Astrocyte (in vitro differentiated cells and primary cell): Measurements from ENCODE around the gene TM2D1. TPM values are rescaled to one million over a fixed set of nuclear protein-coding genes. Genes with fewer than 3 reads are reported as not detected.

ENCODE experiments used
- DNase-seq: peaks from one replicate; pipeline ENCODE4 v3.0.0-alpha.2; 2010; ENCODE audit warnings: low read depth
- FAIRE-seq: peaks from 2 replicates; lab custom pipeline; 2011; peaks lifted over from hg19 to GRCh38; lab: Jason Lieb, UNC
- H2AFZ ChIP-seq: 2 replicates; pipeline ENCODE4 v1.6.0; 2012; ENCODE audit warnings: low read depth, low read length, inconsistent platforms
- H3K27ac ChIP-seq: 2 replicates; pipeline ENCODE4 v1.5.1; 2011; ENCODE audit warnings: low read depth, low read length, inconsistent platforms
- H3K27me3 ChIP-seq: 2 replicates; pipeline ENCODE4 v1.6.0; 2011; ENCODE audit warnings: low read length, inconsistent platforms; ENCODE audit not compliant: insufficient read depth
- H3K36me3 ChIP-seq: 2 replicates; pipeline ENCODE4 v1.5.1; 2011; ENCODE audit warnings: low read length, inconsistent platforms; ENCODE audit not compliant: insufficient read depth
- H3K4me1 ChIP-seq: 2 replicates; pipeline ENCODE4 v1.5.1; 2011; ENCODE audit warnings: low read length, inconsistent platforms; ENCODE audit not compliant: insufficient read depth
- H3K4me2 ChIP-seq: 2 replicates; pipeline ENCODE4 v1.6.0; 2012; ENCODE audit warnings: low read length, inconsistent platforms
- H3K4me3 ChIP-seq: 2 replicates; pipeline ENCODE4 v1.5.1; 2011; ENCODE audit warnings: low read depth, mild to moderate bottlenecking, low read length, inconsistent platforms; ENCODE audit not compliant: insufficient read depth
- H3K79me2 ChIP-seq: 2 replicates; pipeline ENCODE4 v1.6.0; 2012; ENCODE audit warnings: mild to moderate bottlenecking, low read length, inconsistent platforms; ENCODE audit not compliant: insufficient read depth
- H3K9ac ChIP-seq: 2 replicates; pipeline ENCODE4 v1.6.0; 2012; ENCODE audit warnings: mild to moderate bottlenecking, low read length, inconsistent platforms
- H3K9me3 ChIP-seq: 2 replicates; pipeline ENCODE4 v1.5.1; 2012; ENCODE audit warnings: low read depth, mild to moderate bottlenecking, low read length, inconsistent platforms; ENCODE audit not compliant: insufficient read depth
- H4K20me1 ChIP-seq: 2 replicates; pipeline ENCODE4 v1.6.0; 2012; ENCODE audit warnings: low read length, inconsistent platforms; ENCODE audit not compliant: insufficient read depth
- H3K27ac Mint-ChIP-seq: one replicate; pipeline ENCODE4 v1.8.0; 2021; ENCODE audit warnings: mild to moderate bottlenecking, mixed read lengths; ENCODE audit not compliant: unreplicated experiment
- H3K27me3 Mint-ChIP-seq: one replicate; pipeline ENCODE4 v1.8.0; 2021; ENCODE audit warnings: low read depth, mixed read lengths; ENCODE audit not compliant: unreplicated experiment
- H3K36me3 Mint-ChIP-seq: one replicate; pipeline ENCODE4 v1.8.0; 2021; ENCODE audit warnings: low read depth, mixed read lengths; ENCODE audit not compliant: unreplicated experiment
- H3K4me1 Mint-ChIP-seq: one replicate; pipeline ENCODE4 v1.8.0; 2021; ENCODE audit warnings: low read depth, mixed read lengths; ENCODE audit not compliant: unreplicated experiment
- H3K4me3 Mint-ChIP-seq: one replicate; pipeline ENCODE4 v1.8.0; 2021; ENCODE audit warnings: mild to moderate bottlenecking, moderate library complexity, mixed read lengths; ENCODE audit not compliant: unreplicated experiment
- H3K9me3 Mint-ChIP-seq: one replicate; pipeline ENCODE4 v1.8.0; 2021; ENCODE audit warnings: mild to moderate bottlenecking, mixed read lengths; ENCODE audit not compliant: unreplicated experiment
- EZH2 ChIP-seq: IDR thresholded peaks from 2 replicates; pipeline ENCODE4 v1.6.1; 2012; ENCODE audit warnings: mild to moderate bottlenecking, low read length, inconsistent platforms; ENCODE audit not compliant: insufficient read depth
- total RNA-seq: library from RNA; stranded (reverse); gene quantifications from 2 replicates; pipeline ENCODE4 v1.2.1, GENCODE V29; 2021
- TF ChIP-seq, protein P1 (sequence below): IDR thresholded peaks from 2 replicates; pipeline ENCODE4 v1.5.1; 2011; ENCODE audit warnings: low read depth, mild to moderate bottlenecking, inconsistent platforms, low read length, moderate library complexity; ENCODE audit not compliant: insufficient read depth

Gene TM2D1
- total RNA-seq, 1 donor from 2014 or later, result 33.3 TPM

DNA sequence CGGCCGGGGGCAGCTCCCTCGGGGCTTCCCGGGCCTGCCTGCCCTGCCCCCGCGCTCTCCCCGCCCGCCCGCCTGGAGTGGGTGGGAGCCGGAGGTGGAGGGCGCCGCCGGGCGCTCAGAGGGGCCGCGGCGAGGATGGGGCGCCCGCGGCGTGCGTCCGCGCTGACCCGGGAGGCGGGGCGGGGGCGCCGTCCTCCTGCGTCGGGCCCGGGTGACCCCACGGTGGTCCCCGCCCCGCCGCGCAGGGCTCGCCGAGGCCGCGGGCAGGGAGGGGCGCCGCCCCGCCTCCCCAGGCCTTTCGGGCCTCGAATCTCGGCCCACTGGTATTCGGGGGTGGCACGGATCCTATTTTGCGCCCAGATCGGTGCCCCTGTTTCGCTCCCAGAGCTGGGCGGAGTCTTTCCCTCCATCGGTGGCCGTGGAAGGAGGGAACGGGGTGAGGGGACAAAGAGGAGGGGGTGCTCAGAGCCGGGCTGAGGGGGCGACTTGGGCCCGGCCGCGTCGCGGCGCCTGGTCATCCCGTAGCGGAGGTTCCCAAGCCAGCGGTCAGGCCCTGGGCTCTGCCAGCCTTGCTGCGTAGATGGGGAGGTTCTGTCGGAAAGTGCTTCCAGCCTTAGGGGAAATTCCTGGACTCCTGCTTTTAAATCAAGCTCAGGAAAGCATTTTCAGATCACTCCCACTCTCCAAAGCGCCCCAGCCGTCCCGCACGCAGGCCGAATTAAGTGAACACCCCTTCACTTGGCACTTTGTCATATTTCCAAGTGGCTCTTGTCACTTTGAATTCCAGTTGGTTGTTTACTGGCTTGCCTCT lies 17.9 kb upstream of the TM2D1 start:
- peak overlapping the region; percentile 17 for H3K27ac ChIP-seq
- Mint-ChIP-seq H3K4me3 (peak overlapping the region; percentile 83), H3K4me1 (peaks cover 8% of the 10 kb centered on the region), H3K27me3 (no peaks in the 10 kb centered on the region), H3K27ac (peak overlapping the region; percentile 48), H3K9me3 (no peaks in the 10 kb centered on the region), H3K36me3 (no peaks in the 10 kb centered on the region)
- no peaks in the 10 kb centered on the region for H3K27me3 ChIP-seq
- no peaks in the 10 kb centered on the region for H3K79me2 ChIP-seq
- peak overlapping the region; percentile 66 for H3K4me3 ChIP-seq
- H3K36me3 ChIP-seq, result no peaks in the 10 kb centered on the region
- H4K20me1 ChIP-seq, result no peaks in the 10 kb centered on the region
- peaks cover 7% of the 10 kb centered on the region for H3K4me1 ChIP-seq
- no peak for FAIRE-seq
- H3K4me2 ChIP-seq, result peak overlapping the region; percentile 96
- peak; percentile 42 for DNase-seq
- H3K9ac ChIP-seq, result peak overlapping the region; percentile 85
- peak overlapping the region; percentile 92 for H2AFZ ChIP-seq
- no peaks in the 10 kb centered on the region for H3K9me3 ChIP-seq
- no peak for TF ChIP-seq EZH2
- TF ChIP-seq, protein P1, sequence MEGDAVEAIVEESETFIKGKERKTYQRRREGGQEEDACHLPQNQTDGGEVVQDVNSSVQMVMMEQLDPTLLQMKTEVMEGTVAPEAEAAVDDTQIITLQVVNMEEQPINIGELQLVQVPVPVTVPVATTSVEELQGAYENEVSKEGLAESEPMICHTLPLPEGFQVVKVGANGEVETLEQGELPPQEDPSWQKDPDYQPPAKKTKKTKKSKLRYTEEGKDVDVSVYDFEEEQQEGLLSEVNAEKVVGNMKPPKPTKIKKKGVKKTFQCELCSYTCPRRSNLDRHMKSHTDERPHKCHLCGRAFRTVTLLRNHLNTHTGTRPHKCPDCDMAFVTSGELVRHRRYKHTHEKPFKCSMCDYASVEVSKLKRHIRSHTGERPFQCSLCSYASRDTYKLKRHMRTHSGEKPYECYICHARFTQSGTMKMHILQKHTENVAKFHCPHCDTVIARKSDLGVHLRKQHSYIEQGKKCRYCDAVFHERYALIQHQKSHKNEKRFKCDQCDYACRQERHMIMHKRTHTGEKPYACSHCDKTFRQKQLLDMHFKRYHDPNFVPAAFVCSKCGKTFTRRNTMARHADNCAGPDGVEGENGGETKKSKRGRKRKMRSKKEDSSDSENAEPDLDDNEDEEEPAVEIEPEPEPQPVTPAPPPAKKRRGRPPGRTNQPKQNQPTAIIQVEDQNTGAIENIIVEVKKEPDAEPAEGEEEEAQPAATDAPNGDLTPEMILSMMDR, result no peak

DNA sequence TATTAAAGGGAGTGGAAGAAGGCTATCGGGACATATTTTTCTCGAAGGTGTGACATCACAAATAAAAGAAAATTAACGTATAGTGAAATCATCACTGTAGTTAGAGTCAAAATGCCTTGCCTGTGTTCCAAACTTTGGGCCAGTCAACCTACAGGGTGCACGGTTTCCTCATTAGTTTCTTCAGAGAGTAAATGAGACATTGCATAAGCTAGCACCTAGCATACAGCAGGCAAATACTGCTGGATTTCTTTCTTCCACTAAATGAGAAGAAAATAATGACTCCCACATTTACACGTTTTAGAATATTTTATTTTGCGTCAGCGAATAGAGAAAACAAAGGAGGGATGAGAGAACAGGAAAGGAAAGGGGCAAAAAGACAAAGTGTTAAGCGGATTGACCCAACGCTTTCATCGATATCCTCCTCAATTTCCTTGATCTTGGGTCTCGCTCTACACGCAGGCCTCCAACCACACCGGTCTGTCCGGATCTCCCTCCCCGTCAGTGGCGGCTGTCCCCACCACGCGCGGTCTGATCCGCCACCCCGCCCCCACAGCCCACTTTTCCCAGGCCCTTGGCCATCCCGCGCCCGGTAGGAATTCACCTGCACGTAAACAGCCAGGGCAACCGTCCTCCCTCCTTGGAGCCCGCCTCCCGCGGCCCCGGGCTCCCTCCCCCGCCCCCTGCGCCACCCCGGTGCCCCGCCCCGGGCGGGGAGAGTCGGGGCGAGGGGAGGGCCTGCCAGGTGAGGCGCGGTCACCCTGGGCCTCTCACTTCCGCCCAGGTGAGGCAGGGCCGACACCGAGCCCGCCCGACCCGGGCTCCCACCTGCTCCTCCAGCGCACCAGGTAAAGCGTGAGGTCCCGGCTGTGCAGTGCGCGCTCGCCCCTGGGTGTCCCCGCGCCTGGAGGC lies 17.0 kb upstream of the TM2D1 start, which contains the start of gene PATJ:
TSS of gene PATJ (plus strand) at position 770 of the 909 bp plus-strand sequence. CDS start 20,413 bp downstream, outside the sequence.
- H3K36me3 ChIP-seq, result no peaks in the 10 kb centered on the region

More for the DNA sequence above, 17.0 kb upstream of the TM2D1 start, which contains the start of gene PATJ:
- Histone ChIP-seq H3K27ac (peak within 1 kb of the TSS; percentile 17), H3K4me2 (peak within 1 kb of the TSS; percentile 96), H2AFZ (peak within 1 kb of the TSS; percentile 92), H4K20me1 (no peaks in the 10 kb centered on the region), H3K4me1 (peaks cover 7% of the 10 kb centered on the region), H3K27me3 (no peaks in the 10 kb centered on the region), H3K9me3 (no peaks in the 10 kb centered on the region), H3K79me2 (no peaks in the 10 kb centered on the region), H3K4me3 (peak within 1 kb of the TSS; percentile 66), H3K9ac (peak within 1 kb of the TSS; percentile 85)
- H3K4me1 Mint-ChIP-seq, result peaks cover 7% of the 10 kb centered on the region
- TF ChIP-seq EZH2, result no peak
- TF ChIP-seq, protein P1, result no peak
- H3K4me3 Mint-ChIP-seq, result peak within 1 kb of the TSS; percentile 96
- no peaks in the 10 kb centered on the region for H3K36me3 Mint-ChIP-seq
- H3K27me3 Mint-ChIP-seq, result no peaks in the 10 kb centered on the region
- DNase-seq, result no peak
- H3K27ac Mint-ChIP-seq, result peak within 1 kb of the TSS; percentile 87
- H3K9me3 Mint-ChIP-seq, result no peaks in the 10 kb centered on the region
- FAIRE-seq, result no peak
